Neural progenitor cell (in vitro differentiated cells): ENCODE data around the gene STK25.

ENCODE experiments used
- EZH2 ChIP-seq: fragments of 200-600 bp; sonication (generic); IDR thresholded peaks from 2 replicates; pipeline ENCODE4 v1.6.1; 2017; ENCODE audit warnings: antibody characterized with exemption, mild to moderate bottlenecking, moderate library complexity
- EZH2phosphoT487 ChIP-seq: fragments of 200-600 bp; sonication (generic); IDR thresholded peaks from 2 replicates; pipeline ENCODE4 v1.6.1; 2017; ENCODE audit warnings: antibody characterized with exemption
- TF ChIP-seq, protein P1 (sequence below): fragments of 200-600 bp; sonication (generic); IDR thresholded peaks from 2 replicates; pipeline ENCODE4 v1.5.1; 2017; ENCODE audit warnings: antibody characterized with exemption, mild to moderate bottlenecking

DNA sequence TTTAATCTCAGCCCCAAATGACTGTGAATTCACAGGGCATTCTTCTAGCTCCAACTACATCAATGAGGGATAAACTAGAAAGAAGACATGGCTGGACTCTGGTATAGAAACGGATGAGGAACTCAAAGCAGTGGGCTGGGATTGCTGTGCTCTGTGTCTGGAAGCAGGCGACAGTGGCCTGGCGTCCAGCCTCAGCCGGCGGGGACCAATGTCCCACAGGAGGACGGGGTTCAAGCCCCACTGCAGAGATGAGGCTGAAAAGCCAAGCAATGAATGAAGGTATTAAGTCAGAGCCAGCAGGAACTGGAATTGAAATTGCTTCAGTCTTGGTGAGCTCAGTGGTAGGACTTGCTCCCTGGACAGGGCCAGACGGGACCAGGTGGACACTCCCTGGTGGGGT, 25.9 kb upstream of the STK25 start:
- TF ChIP-seq, protein P1, sequence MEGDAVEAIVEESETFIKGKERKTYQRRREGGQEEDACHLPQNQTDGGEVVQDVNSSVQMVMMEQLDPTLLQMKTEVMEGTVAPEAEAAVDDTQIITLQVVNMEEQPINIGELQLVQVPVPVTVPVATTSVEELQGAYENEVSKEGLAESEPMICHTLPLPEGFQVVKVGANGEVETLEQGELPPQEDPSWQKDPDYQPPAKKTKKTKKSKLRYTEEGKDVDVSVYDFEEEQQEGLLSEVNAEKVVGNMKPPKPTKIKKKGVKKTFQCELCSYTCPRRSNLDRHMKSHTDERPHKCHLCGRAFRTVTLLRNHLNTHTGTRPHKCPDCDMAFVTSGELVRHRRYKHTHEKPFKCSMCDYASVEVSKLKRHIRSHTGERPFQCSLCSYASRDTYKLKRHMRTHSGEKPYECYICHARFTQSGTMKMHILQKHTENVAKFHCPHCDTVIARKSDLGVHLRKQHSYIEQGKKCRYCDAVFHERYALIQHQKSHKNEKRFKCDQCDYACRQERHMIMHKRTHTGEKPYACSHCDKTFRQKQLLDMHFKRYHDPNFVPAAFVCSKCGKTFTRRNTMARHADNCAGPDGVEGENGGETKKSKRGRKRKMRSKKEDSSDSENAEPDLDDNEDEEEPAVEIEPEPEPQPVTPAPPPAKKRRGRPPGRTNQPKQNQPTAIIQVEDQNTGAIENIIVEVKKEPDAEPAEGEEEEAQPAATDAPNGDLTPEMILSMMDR: no peak
- TF ChIP-seq EZH2: no peak
- TF ChIP-seq EZH2phosphoT487: no peak
